GM23338 (cell line): ENCODE measurements around the gene CACNA1F. TPM values are rescaled to one million over a fixed set of nuclear protein-coding genes. Genes with fewer than 3 reads are reported as not detected.

Experiments used
- ATAC-seq: fragments of 200-7000 bp; cut with Tn5 transposase; 3 replicates; pipeline ENCODE4 v1.9.1; 2020
- DNase-seq: peaks from one replicate; pipeline ENCODE4 v3.0.0-alpha.2; 2015; ENCODE audit warnings: low spot score
- H2AFZ ChIP-seq: fragments of 200-600 bp; sonication (generic); 2 replicates; pipeline ENCODE4 v1.8.0; 2016; ENCODE audit warnings: antibody characterized with exemption, mild to moderate bottlenecking, moderate library complexity
- H3F3A ChIP-seq: fragments of 200-600 bp; sonication (generic); replicated peaks from 2 replicates; pipeline ENCODE4 v1.8.0; 2017; ENCODE audit warnings: antibody characterized with exemption, mixed run types, low read depth
- H3K27ac ChIP-seq: fragments of 200-600 bp; sonication (generic); 2 replicates; pipeline ENCODE4 v1.6.1; 2016; ENCODE audit warnings: low read depth
- H3K27me3 ChIP-seq: fragments of 200-600 bp; sonication (generic); 2 replicates; pipeline ENCODE4 v1.8.0; 2016; ENCODE audit warnings: mild to moderate bottlenecking, mixed run types, moderate library complexity; ENCODE audit not compliant: insufficient read depth
- H3K36me3 ChIP-seq: fragments of 200-600 bp; sonication (generic); 2 replicates; pipeline ENCODE4 v1.8.0; 2016; ENCODE audit warnings: mild to moderate bottlenecking; ENCODE audit not compliant: insufficient read depth
- H3K4me1 ChIP-seq: fragments of 200-600 bp; sonication (generic); 2 replicates; pipeline ENCODE4 v1.8.0; 2016; ENCODE audit warnings: mild to moderate bottlenecking, moderate library complexity; ENCODE audit not compliant: insufficient read depth
- H3K4me2 ChIP-seq: fragments of 200-600 bp; sonication (generic); 2 replicates; pipeline ENCODE4 v1.7.1; 2017; ENCODE audit warnings: mixed run types
- H3K4me3 ChIP-seq: fragments of 200-600 bp; sonication (generic); 2 replicates; pipeline ENCODE4 v1.6.1; 2016; ENCODE audit warnings: mixed run types
- H3K79me2 ChIP-seq: fragments of 200-600 bp; sonication (generic); replicated peaks from 2 replicates; pipeline ENCODE4 v1.8.0; 2017; ENCODE audit warnings: mild to moderate bottlenecking; ENCODE audit not compliant: insufficient read depth
- H3K9me2 ChIP-seq: fragments of 200-600 bp; sonication (generic); 2 replicates; pipeline ENCODE4 v1.8.0; 2017; ENCODE audit not compliant: insufficient read depth
- H4K20me1 ChIP-seq: fragments of 200-600 bp; sonication (generic); replicated peaks from 2 replicates; pipeline ENCODE4 v1.8.0; 2017; ENCODE audit warnings: mild to moderate bottlenecking; ENCODE audit not compliant: insufficient read depth
- H3K27ac Mint-ChIP-seq: 2 replicates; pipeline ENCODE4 v1.8.0; 2020; ENCODE audit warnings: inconsistent platforms, mild to moderate bottlenecking, moderate library complexity, mixed read lengths
- H3K27me3 Mint-ChIP-seq: 3 replicates; pipeline ENCODE4 v1.8.0; 2022; ENCODE audit warnings: low read depth, mild to moderate bottlenecking, moderate library complexity, mixed read lengths, inconsistent platforms; ENCODE audit not compliant: insufficient read depth, poor library complexity
- H3K36me3 Mint-ChIP-seq: 3 replicates; pipeline ENCODE4 v1.8.0; 2021; ENCODE audit warnings: low read depth, mild to moderate bottlenecking, inconsistent platforms, moderate library complexity, mixed read lengths
- H3K4me1 Mint-ChIP-seq: 3 replicates; pipeline ENCODE4 v1.8.0; 2020; ENCODE audit warnings: mild to moderate bottlenecking, inconsistent platforms, mixed read lengths
- H3K4me3 Mint-ChIP-seq: 3 replicates; pipeline ENCODE4 v1.8.0; 2021; ENCODE audit warnings: moderate library complexity, mild to moderate bottlenecking, inconsistent platforms, mixed read lengths
- H3K9me3 Mint-ChIP-seq: 3 replicates; pipeline ENCODE4 v1.8.0; 2020; ENCODE audit warnings: moderate library complexity, mild to moderate bottlenecking, inconsistent platforms, mixed read lengths
- CREB1 ChIP-seq: fragments of 250-450 bp; sonication (Bioruptor Pico); IDR thresholded peaks from 2 replicates; pipeline ENCODE4 v1.5.0; 2020; ENCODE audit warnings: low read depth, mild to moderate bottlenecking, moderate library complexity
- EZH2 ChIP-seq: fragments of 200-600 bp; sonication (generic); IDR thresholded peaks from one replicate; pipeline ENCODE4 v1.8.0; 2017; ENCODE audit warnings: antibody characterized with exemption, mild to moderate bottlenecking, low read depth; ENCODE audit not compliant: unreplicated experiment
- JUNB ChIP-seq: IDR thresholded peaks from one replicate; pipeline ENCODE4 v1.6.1; 2016; ENCODE audit warnings: antibody characterized with exemption; ENCODE audit not compliant: unreplicated experiment
- POLR2AphosphoS5 ChIP-seq: IDR thresholded peaks from 2 replicates; pipeline ENCODE4 v1.6.1; 2016; ENCODE audit warnings: antibody characterized with exemption, low read depth
- polyA plus RNA-seq: library from polyadenylated mRNA; unstranded; fragments of >200 nt; fragmentation: Nextera tagmentation; extraction: Ambion mirVana; gene quantifications from 2 replicates; pipeline ENCODE4 v1.2.1, GENCODE V29; 2016
- total RNA-seq: library from RNA; depleted of rRNA; stranded (reverse); fragments of >200 nt; shearing (Covaris generic); gene quantifications from 2 replicates; pipeline ENCODE4 v1.2.3, GENCODE V29; 2014
- TF ChIP-seq, protein P1 (sequence below): IDR thresholded peaks from 2 replicates; pipeline ENCODE4 v1.6.1; 2016; ENCODE audit warnings: antibody characterized with exemption
- TF ChIP-seq, protein P2 (sequence below): fragments of 250-450 bp; sonication (Bioruptor Pico); IDR thresholded peaks from 2 replicates; pipeline ENCODE4 v1.5.0; 2020; ENCODE audit warnings: mild to moderate bottlenecking, moderate library complexity

CACNA1F gene
- total and polyA plus RNA-seq, 2 experiments from 2014 or later = 0.44 to 0.90 TPM

DNA sequence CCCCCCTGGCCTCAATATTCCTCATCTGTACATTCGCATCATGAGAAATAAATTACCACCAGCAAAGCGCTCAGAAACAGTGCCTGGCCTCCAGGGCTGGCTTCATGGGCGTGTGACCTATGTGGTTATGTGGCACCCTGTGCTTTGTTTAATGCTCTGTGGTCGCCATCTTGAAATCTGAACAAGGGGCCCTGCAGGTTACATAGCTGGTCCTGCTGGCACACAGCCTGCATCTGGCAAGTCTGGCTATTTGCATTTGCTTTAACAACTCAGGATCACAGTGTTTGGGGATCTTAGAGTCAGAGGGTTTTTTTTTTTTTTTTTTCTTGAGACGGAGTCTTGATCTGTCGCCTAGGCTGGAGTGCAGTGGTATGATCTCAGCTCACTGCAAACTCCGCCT, 21.5 kb upstream of the CACNA1F start:
- H3K4me3 ChIP-seq = no peak overlapping the region
- no peaks in the 10 kb centered on the region for H4K20me1 ChIP-seq
- H3K9me2 ChIP-seq = no peaks in the 10 kb centered on the region
- no peaks in the 10 kb centered on the region for H3K79me2 ChIP-seq
- no peaks in the 10 kb centered on the region for H3K36me3 ChIP-seq
- TF ChIP-seq, protein P1, sequence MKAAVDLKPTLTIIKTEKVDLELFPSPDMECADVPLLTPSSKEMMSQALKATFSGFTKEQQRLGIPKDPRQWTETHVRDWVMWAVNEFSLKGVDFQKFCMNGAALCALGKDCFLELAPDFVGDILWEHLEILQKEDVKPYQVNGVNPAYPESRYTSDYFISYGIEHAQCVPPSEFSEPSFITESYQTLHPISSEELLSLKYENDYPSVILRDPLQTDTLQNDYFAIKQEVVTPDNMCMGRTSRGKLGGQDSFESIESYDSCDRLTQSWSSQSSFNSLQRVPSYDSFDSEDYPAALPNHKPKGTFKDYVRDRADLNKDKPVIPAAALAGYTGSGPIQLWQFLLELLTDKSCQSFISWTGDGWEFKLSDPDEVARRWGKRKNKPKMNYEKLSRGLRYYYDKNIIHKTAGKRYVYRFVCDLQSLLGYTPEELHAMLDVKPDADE = no peak
- TF ChIP-seq JUNB (no peak), POLR2AphosphoS5 (no peak), CREB1 (CRISPR knock-in tag) (no peak), EZH2 (no peak)
- TF ChIP-seq, protein P2, sequence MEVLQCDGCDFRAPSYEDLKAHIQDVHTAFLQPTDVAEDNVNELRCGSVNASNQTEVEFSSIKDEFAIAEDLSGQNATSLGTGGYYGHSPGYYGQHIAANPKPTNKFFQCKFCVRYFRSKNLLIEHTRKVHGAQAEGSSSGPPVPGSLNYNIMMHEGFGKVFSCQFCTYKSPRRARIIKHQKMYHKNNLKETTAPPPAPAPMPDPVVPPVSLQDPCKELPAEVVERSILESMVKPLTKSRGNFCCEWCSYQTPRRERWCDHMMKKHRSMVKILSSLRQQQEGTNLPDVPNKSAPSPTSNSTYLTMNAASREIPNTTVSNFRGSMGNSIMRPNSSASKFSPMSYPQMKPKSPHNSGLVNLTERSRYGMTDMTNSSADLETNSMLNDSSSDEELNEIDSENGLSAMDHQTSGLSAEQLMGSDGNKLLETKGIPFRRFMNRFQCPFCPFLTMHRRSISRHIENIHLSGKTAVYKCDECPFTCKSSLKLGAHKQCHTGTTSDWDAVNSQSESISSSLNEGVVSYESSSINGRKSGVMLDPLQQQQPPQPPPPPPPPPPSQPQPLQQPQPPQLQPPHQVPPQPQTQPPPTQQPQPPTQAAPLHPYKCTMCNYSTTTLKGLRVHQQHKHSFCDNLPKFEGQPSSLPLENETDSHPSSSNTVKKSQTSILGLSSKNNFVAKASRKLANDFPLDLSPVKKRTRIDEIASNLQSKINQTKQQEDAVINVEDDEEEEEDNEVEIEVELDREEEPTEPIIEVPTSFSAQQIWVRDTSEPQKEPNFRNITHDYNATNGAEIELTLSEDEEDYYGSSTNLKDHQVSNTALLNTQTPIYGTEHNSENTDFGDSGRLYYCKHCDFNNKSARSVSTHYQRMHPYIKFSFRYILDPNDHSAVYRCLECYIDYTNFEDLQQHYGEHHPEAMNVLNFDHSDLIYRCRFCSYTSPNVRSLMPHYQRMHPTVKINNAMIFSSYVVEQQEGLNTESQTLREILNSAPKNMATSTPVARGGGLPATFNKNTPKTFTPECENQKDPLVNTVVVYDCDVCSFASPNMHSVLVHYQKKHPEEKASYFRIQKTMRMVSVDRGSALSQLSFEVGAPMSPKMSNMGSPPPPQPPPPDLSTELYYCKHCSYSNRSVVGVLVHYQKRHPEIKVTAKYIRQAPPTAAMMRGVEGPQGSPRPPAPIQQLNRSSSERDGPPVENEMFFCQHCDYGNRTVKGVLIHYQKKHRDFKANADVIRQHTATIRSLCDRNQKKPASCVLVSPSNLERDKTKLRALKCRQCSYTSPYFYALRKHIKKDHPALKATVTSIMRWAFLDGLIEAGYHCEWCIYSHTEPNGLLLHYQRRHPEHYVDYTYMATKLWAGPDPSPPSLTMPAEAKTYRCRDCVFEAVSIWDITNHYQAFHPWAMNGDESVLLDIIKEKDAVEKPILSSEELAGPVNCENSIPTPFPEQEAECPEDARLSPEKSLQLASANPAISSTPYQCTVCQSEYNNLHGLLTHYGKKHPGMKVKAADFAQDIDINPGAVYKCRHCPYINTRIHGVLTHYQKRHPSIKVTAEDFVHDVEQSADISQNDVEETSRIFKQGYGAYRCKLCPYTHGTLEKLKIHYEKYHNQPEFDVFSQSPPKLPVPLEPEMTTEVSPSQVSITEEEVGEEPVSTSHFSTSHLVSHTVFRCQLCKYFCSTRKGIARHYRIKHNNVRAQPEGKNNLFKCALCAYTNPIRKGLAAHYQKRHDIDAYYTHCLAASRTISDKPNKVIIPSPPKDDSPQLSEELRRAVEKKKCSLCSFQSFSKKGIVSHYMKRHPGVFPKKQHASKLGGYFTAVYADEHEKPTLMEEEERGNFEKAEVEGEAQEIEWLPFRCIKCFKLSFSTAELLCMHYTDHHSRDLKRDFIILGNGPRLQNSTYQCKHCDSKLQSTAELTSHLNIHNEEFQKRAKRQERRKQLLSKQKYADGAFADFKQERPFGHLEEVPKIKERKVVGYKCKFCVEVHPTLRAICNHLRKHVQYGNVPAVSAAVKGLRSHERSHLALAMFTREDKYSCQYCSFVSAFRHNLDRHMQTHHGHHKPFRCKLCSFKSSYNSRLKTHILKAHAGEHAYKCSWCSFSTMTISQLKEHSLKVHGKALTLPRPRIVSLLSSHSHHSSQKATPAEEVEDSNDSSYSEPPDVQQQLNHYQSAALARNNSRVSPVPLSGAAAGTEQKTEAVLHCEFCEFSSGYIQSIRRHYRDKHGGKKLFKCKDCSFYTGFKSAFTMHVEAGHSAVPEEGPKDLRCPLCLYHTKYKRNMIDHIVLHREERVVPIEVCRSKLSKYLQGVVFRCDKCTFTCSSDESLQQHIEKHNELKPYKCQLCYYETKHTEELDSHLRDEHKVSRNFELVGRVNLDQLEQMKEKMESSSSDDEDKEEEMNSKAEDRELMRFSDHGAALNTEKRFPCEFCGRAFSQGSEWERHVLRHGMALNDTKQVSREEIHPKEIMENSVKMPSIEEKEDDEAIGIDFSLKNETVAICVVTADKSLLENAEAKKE (CRISPR knock-in tag) = no peak
- Mint-ChIP-seq H3K36me3 (no peaks in the 10 kb centered on the region; the same call in 2 of the 3 replicates), H3K4me3 (no peak overlapping the region), H3K9me3 (no peaks in the 10 kb centered on the region), H3K4me1 (peaks cover 4% of the 10 kb centered on the region; the same call in 2 of the 3 replicates), H3K27ac (no peak overlapping the region), H3K27me3 (peaks cover 2% of the 10 kb centered on the region)
- H3K27me3 ChIP-seq = no peaks in the 10 kb centered on the region
- no peaks in the 10 kb centered on the region for H3F3A ChIP-seq
- no peak overlapping the region for H3K4me2 ChIP-seq
- ATAC-seq (no peak), DNase-seq (no peak)
- no peak overlapping the region for H3K27ac ChIP-seq
- H3K4me1 ChIP-seq = no peaks in the 10 kb centered on the region
- no peak overlapping the region for H2AFZ ChIP-seq
